HepG2 (cell line): ENCODE data around the gene PPM1M. TPM values are rescaled to one million over a fixed set of nuclear protein-coding genes. Genes with fewer than 3 reads are reported as not detected.
A peak's percentile ranks its signal among the peaks of the same experiment; 100 is the strongest.

Source experiments
- CHD4 ChIP-seq: fragments of 200-600 bp; sonication (generic); IDR thresholded peaks from 2 replicates; pipeline ENCODE4 v1.7.0; 2017; ENCODE audit warnings: mild to moderate bottlenecking, low read length, borderline replicate concordance
- GATAD1 ChIP-seq: IDR thresholded peaks from 2 replicates; pipeline ENCODE4 v1.6.1; 2016; ENCODE audit warnings: missing genetic modification reagents, missing compliant biosample characterization
- GZF1 ChIP-seq: sonication (generic); formaldehyde crosslinking; IDR thresholded peaks from 2 replicates; pipeline ENCODE4 v1.5.1; 2020; ENCODE audit warnings: mild to moderate bottlenecking, missing genetic modification reagents
- IKZF1 ChIP-seq: fragments of 450-650 bp; IDR thresholded peaks from 2 replicates; pipeline ENCODE4 v1.7.1; 2016
- KLF16 ChIP-seq, 2 experiments: sonication (generic) in 1 of 2; formaldehyde crosslinking in 1 of 2; IDR thresholded peaks; 2 replicates each; pipeline versions ENCODE4 v1.6.1 to v1.8.0; 2016 to 2023; ENCODE audit warnings: missing genetic modification reagents in 2 of 2, missing compliant biosample characterization in 1 of 2
- MTF2 ChIP-seq: sonication (generic); formaldehyde crosslinking; IDR thresholded peaks from 2 replicates; pipeline ENCODE4 v1.5.0; 2020; ENCODE audit warnings: missing genetic modification reagents, borderline replicate concordance
- MXD3 ChIP-seq: IDR thresholded peaks from 2 replicates; pipeline ENCODE4 v1.6.1; 2016; ENCODE audit warnings: mild to moderate bottlenecking, missing biosample characterization, missing genetic modification reagents
- NFE2 ChIP-seq: sonication (generic); formaldehyde crosslinking; IDR thresholded peaks from 2 replicates; pipeline ENCODE4 v1.4.0; 2020; ENCODE audit warnings: missing genetic modification reagents
- NKX3-1 ChIP-seq: sonication (generic); formaldehyde crosslinking; IDR thresholded peaks from 2 replicates; pipeline ENCODE4 v1.5.0; 2020; ENCODE audit warnings: missing genetic modification reagents
- NPAS2 ChIP-seq: sonication (generic); formaldehyde crosslinking; IDR thresholded peaks from 2 replicates; pipeline ENCODE4 v1.8.0; 2022; ENCODE audit warnings: mild to moderate bottlenecking, missing genetic modification reagents, borderline replicate concordance
- NRL ChIP-seq: sonication (generic); formaldehyde crosslinking; IDR thresholded peaks from 2 replicates; pipeline ENCODE4 v1.5.0; 2020; ENCODE audit warnings: missing genetic modification reagents, mild to moderate bottlenecking, moderate library complexity, borderline replicate concordance
- STAG1 ChIP-seq: sonication (generic); formaldehyde crosslinking; IDR thresholded peaks from 2 replicates; pipeline ENCODE4 v1.4.0; 2020; ENCODE audit warnings: missing genetic modification reagents
- THRA ChIP-seq: sonication (generic); formaldehyde crosslinking; IDR thresholded peaks from 2 replicates; pipeline ENCODE4 v1.4.0; 2020; ENCODE audit warnings: missing genetic modification reagents, borderline replicate concordance
- TIGD3 ChIP-seq: sonication (generic); formaldehyde crosslinking; IDR thresholded peaks from 2 replicates; pipeline ENCODE4 v1.5.1; 2020; ENCODE audit warnings: mild to moderate bottlenecking, missing genetic modification reagents, borderline replicate concordance
- ZNF230 ChIP-seq: sonication (generic); formaldehyde crosslinking; IDR thresholded peaks from 2 replicates; pipeline ENCODE4 v1.4.0; 2020; ENCODE audit warnings: mild to moderate bottlenecking, missing genetic modification reagents
- ZNF232 ChIP-seq: sonication (generic); formaldehyde crosslinking; IDR thresholded peaks from 2 replicates; pipeline ENCODE4 v1.4.0; 2020; ENCODE audit warnings: missing genetic modification reagents, borderline replicate concordance
- ZNF274 ChIP-seq: sonication (generic); formaldehyde crosslinking; IDR thresholded peaks from 2 replicates; pipeline ENCODE4 v1.5.1; 2020; ENCODE audit warnings: mild to moderate bottlenecking, missing genetic modification reagents
- ZNF350 ChIP-seq: sonication (generic); formaldehyde crosslinking; IDR thresholded peaks from 2 replicates; pipeline ENCODE4 v1.4.0; 2020; ENCODE audit warnings: mild to moderate bottlenecking, low read depth, missing genetic modification reagents, borderline replicate concordance
- ZNF441 ChIP-seq: sonication (generic); formaldehyde crosslinking; IDR thresholded peaks from 2 replicates; pipeline ENCODE4 v1.7.0; 2021; ENCODE audit warnings: missing genetic modification reagents, borderline replicate concordance
- ZNF512B ChIP-seq: sonication (generic); formaldehyde crosslinking; IDR thresholded peaks from 2 replicates; pipeline ENCODE4 v1.5.1; 2020; ENCODE audit warnings: missing genetic modification reagents, mild to moderate bottlenecking, borderline replicate concordance
- ZNF749 ChIP-seq: sonication (generic); formaldehyde crosslinking; IDR thresholded peaks from 2 replicates; pipeline ENCODE4 v1.8.0; 2022; ENCODE audit warnings: mild to moderate bottlenecking, missing genetic modification reagents, moderate library complexity, borderline replicate concordance
- ZNF782 ChIP-seq: sonication (generic); formaldehyde crosslinking; IDR thresholded peaks from 2 replicates; pipeline ENCODE4 v1.4.0; 2020; ENCODE audit warnings: missing genetic modification reagents, mild to moderate bottlenecking, borderline replicate concordance
- polyA plus RNA-seq, 8 experiments: library from polyadenylated mRNA; depleted of rRNA in 3 of 8; stranded (reverse) in 7 of 8; unstranded in 1 of 8; fragments of >200 nt; fragmentation: Illumina TruSeq in 4 of 8; extraction: Trizol in 4 of 8; gene quantifications; 2 replicates each; pipeline versions ENCODE4 v1.2.1 to v1.2.3, GENCODE V29; 2011 to 2016; ENCODE audit warnings: low read depth in 4 of 8, missing spikeins in 1 of 8, mixed read lengths in 1 of 8; ENCODE audit not compliant: insufficient read depth in 1 of 8
- total RNA-seq, 5 experiments: library from RNA; depleted of rRNA; stranded (reverse); fragments of >200 nt; fragmentation: Illumina TruSeq; extraction: Trizol; gene quantifications; 2 replicates each; pipeline ENCODE4 v1.2.3, GENCODE V29; 2016; ENCODE audit warnings: low read depth in 1 of 5

Gene PPM1M
- total and polyA plus RNA-seq, 2 of the 13 experiments (the other 11 are each of a cell fraction or from before 2014, with no cell fraction given): 2.5 to 5.9 TPM

GRCh38 chr3:52238761-52239701 lies 6.5 kb upstream of the PPM1M start, which contains the start of gene TWF2 (continued):
- TF ChIP-seq THRA (CRISPR knock-in tag) (no peak), TIGD3 (CRISPR knock-in tag) (no peak), GZF1 (CRISPR knock-in tag) (no peak; the same call in 1 of the 2 replicates), NRL (peak; percentile 17; the same call in 1 of the 2 replicates), ZNF350 (CRISPR knock-in tag) (no peak; the same call in 1 of the 2 replicates), CHD4 (no peak; the same call in 1 of the 2 replicates), ZNF230 (CRISPR knock-in tag) (no peak; the same call in 1 of the 2 replicates), ZNF749 (CRISPR knock-in tag) (no peak; the same call in 1 of the 2 replicates), NPAS2 (CRISPR knock-in tag) (no peak), ZNF441 (CRISPR knock-in tag) (0 out of 2 replicates have a peak, but pooled peaks have one; percentile 58), ZNF512B (CRISPR knock-in tag) (no peak), ZNF782 (CRISPR knock-in tag) (peak; percentile 55; the same call in 1 of the 2 replicates), MXD3 (peak; percentile 29; the same call in 1 of the 2 replicates), NKX3-1 (CRISPR knock-in tag) (peak; percentile 66; the same call in 1 of the 2 replicates), ZNF232 (CRISPR knock-in tag) (peak; percentile 80; the same call in 1 of the 2 replicates), KLF16 (CRISPR knock-in tag; IDR thresholded peaks at IDR 0.05) (0 out of 4 replicates have a peak, but pooled peaks of 1 of the 2 experiments have one; percentile 12), NFE2 (CRISPR knock-in tag) (no peak), STAG1 (peak; percentile 13), IKZF1 (no peak), GATAD1 (peak; percentile 27; the same call in 1 of the 2 replicates), MTF2 (no peak), ZNF274 (CRISPR knock-in tag) (peak; percentile 23; the same call in 1 of the 2 replicates)
